ENCODE results near the gene MND1.

DNA sequence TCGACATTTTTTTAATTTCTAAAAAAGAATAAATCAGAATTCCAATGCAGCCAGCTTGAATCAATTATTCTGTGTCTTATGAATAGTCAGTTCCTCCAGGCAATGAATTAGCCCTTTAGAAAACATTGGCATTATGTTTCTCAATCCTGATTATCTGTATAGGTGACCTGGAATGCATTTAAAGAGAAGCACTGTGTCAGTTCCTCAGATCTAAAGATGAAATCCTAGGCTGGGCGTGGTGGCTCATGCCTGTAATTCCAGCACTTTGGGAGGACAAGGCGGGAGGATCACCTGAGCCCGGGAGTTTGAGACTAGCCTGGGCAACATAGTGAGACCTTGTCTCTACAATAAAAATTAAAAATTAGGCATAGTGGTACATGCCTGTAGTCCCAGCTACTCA is 43.5 kb downstream of the MND1 start:
- TF ChIP-seq, protein P1, sequence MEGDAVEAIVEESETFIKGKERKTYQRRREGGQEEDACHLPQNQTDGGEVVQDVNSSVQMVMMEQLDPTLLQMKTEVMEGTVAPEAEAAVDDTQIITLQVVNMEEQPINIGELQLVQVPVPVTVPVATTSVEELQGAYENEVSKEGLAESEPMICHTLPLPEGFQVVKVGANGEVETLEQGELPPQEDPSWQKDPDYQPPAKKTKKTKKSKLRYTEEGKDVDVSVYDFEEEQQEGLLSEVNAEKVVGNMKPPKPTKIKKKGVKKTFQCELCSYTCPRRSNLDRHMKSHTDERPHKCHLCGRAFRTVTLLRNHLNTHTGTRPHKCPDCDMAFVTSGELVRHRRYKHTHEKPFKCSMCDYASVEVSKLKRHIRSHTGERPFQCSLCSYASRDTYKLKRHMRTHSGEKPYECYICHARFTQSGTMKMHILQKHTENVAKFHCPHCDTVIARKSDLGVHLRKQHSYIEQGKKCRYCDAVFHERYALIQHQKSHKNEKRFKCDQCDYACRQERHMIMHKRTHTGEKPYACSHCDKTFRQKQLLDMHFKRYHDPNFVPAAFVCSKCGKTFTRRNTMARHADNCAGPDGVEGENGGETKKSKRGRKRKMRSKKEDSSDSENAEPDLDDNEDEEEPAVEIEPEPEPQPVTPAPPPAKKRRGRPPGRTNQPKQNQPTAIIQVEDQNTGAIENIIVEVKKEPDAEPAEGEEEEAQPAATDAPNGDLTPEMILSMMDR (conservative IDR thresholded peaks at IDR 0.05; ENCODE audit: low read length) = no peak
- no peak for TF ChIP-seq EZH2phosphoT487 (IDR thresholded peaks at IDR 0.05; ENCODE audit: borderline replicate concordance, low read depth, low read length)

Data from OCI-LY7 (cell line).